ENCODE data around the gene TMEM247.

DNA sequence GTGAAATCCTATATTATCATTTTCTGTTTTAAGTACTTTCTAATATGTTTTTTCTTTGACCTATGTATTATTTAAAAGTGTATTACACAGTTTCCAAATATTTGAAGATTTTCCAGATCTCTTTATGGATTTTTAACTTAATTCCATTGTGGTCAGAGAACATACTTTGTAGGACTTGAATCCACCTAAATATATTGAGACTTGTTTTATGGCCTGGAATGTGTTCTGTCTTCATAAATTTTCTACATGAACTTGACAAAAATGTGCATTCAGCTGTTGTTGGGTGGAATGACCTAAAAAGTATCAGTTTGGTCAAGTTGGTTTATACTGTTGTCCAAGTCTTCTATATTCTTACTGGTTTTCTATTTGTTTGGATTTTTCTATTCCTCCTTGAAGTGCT is 33.8 kb upstream of the TMEM247 start:
- no peak for TF ChIP-seq EZH2 (optimal IDR thresholded peaks at IDR 0.05; ENCODE audit: low read depth, low read length)
- TF ChIP-seq, protein P1, sequence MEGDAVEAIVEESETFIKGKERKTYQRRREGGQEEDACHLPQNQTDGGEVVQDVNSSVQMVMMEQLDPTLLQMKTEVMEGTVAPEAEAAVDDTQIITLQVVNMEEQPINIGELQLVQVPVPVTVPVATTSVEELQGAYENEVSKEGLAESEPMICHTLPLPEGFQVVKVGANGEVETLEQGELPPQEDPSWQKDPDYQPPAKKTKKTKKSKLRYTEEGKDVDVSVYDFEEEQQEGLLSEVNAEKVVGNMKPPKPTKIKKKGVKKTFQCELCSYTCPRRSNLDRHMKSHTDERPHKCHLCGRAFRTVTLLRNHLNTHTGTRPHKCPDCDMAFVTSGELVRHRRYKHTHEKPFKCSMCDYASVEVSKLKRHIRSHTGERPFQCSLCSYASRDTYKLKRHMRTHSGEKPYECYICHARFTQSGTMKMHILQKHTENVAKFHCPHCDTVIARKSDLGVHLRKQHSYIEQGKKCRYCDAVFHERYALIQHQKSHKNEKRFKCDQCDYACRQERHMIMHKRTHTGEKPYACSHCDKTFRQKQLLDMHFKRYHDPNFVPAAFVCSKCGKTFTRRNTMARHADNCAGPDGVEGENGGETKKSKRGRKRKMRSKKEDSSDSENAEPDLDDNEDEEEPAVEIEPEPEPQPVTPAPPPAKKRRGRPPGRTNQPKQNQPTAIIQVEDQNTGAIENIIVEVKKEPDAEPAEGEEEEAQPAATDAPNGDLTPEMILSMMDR (IDR thresholded peaks at IDR 0.05; ENCODE audit: low read length), result no peak
